Measurements from ENCODE around the gene PTPN18. TPM values are rescaled to one million over a fixed set of nuclear protein-coding genes. Genes with fewer than 3 reads are reported as not detected.

PTPN18 gene
- total RNA-seq, 2 donors from 2014 or later: 61.7 to 156 TPM

GRCh38 chr2:130373808-130374365 lies 18.0 kb downstream of the PTPN18 start:
- DNase-seq (no peak), ATAC-seq (no peak)
- H3K27ac ChIP-seq: no peak overlapping the region
- no peak overlapping the region for H3K4me3 ChIP-seq
- peaks cover 30% of the 10 kb centered on the region for H3K4me1 ChIP-seq
- H3K36me3 ChIP-seq (replicated peaks in 1 of 2; ENCODE audit: insufficient read depth in 1 of 2, low read depth in 2 of 2): peaks cover 0 to 2% of the 10 kb centered on the region in 2 donors
- TF ChIP-seq CTCF (IDR thresholded peaks at IDR 0.05) (no peak), POLR2A (IDR thresholded peaks at IDR 0.05) (no peak)
- intact Hi-C loops (cut with DNase I): no loop called here
- H3K9me3 ChIP-seq: no peaks in the 10 kb centered on the region
- no peaks in the 10 kb centered on the region for H3K27me3 ChIP-seq
- WGBS, 2 donors: 96 to 100% methylated on average over 2 to 3 of the region's 3 CpGs

GRCh38 chr2:130374587-130375290 lies 18.9 kb downstream of the PTPN18 start:
- TF ChIP-seq CTCF (IDR thresholded peaks at IDR 0.05): no peak
- TF ChIP-seq POLR2A (IDR thresholded peaks at IDR 0.05): no peak
- no peak for DNase-seq
- Histone ChIP-seq H3K4me1 (peaks cover 30% of the 10 kb centered on the region), H3K27ac (no peak overlapping the region), H3K27me3 (no peaks in the 10 kb centered on the region), H3K36me3 (replicated peaks in 1 of 2; ENCODE audit: insufficient read depth in 1 of 2, low read depth in 2 of 2) (peaks cover 0 to 2% of the 10 kb centered on the region in 2 donors), H3K4me3 (no peak overlapping the region), H3K9me3 (no peaks in the 10 kb centered on the region)
- ATAC-seq: no peak
- intact Hi-C loops (cut with DNase I): no loop called here
- WGBS, 2 donors: 87 to 91% methylated on average over 9 of the region's 9 CpGs

GRCh38 chr2:130375291-130376266 lies 19.7 kb downstream of the PTPN18 start:
- ATAC-seq (no peak), DNase-seq (no peak)
- peaks cover 31% of the 10 kb centered on the region for H3K4me1 ChIP-seq
- H3K4me3 ChIP-seq: no peak overlapping the region
- intact Hi-C loops (cut with DNase I): no loop called here
- 93 to 95% methylated on average over 19 of the region's 19 CpGs for WGBS, 2 donors
- no peaks in the 10 kb centered on the region for H3K9me3 ChIP-seq
- no peaks in the 10 kb centered on the region for H3K36me3 ChIP-seq (replicated peaks in 1 of 2; ENCODE audit: insufficient read depth in 1 of 2, low read depth in 2 of 2)
- no peak for TF ChIP-seq CTCF (IDR thresholded peaks at IDR 0.05)
- TF ChIP-seq POLR2A (IDR thresholded peaks at IDR 0.05): no peak
- H3K27me3 ChIP-seq: no peaks in the 10 kb centered on the region
- no peak overlapping the region for H3K27ac ChIP-seq

- Histone ChIP-seq H3K9me3 (no peaks in the 10 kb centered on the region), H3K27ac (no peak overlapping the region), H3K36me3 (replicated peaks in 1 of 2; ENCODE audit: insufficient read depth in 1 of 2, low read depth in 2 of 2) (no peaks in the 10 kb centered on the region), H3K27me3 (no peaks in the 10 kb centered on the region), H3K4me3 (no peak overlapping the region), H3K4me1 (peaks cover 20% of the 10 kb centered on the region)
- intact Hi-C loops (cut with DNase I): no loop called here
- TF ChIP-seq CTCF (IDR thresholded peaks at IDR 0.05): no peak
- TF ChIP-seq POLR2A (IDR thresholded peaks at IDR 0.05): no peak
- WGBS, 2 donors: 76 to 93% methylated on average over 11 of the region's 11 CpGs
- no peak for DNase-seq
- ATAC-seq: no peak
Measured at GRCh38 chr2:130376433-130377293, 20.8 kb downstream of the PTPN18 start.
